ENCODE measurements around the gene PPP1R7. TPM values are rescaled to one million over a fixed set of nuclear protein-coding genes. Genes with fewer than 3 reads are reported as not detected.

The PPP1R7 gene
- total RNA-seq, 1 donor from 2014 or later, result 118 TPM

GRCh38 chr2:241168366-241168765 lies 18.1 kb downstream of the PPP1R7 start:
- Mint-ChIP-seq H3K9me3 (peaks cover 15% of the 10 kb centered on the region), H3K36me3 (ENCODE audit: low read depth) (peaks cover 58% of the 10 kb centered on the region), H3K27me3 (ENCODE audit: insufficient read depth) (no peaks in the 10 kb centered on the region), H3K4me1 (ENCODE audit: low read depth) (no peaks in the 10 kb centered on the region), H3K4me3 (no peak overlapping the region), H3K27ac (no peak overlapping the region)
- DNase-seq (ENCODE audit: low spot score), result no peak
- intact Hi-C loops (cut with micrococcal nuclease), result no loop called here

- H3K36me3 Mint-ChIP-seq (ENCODE audit: low read depth), result peaks cover 59% of the 10 kb centered on the region
- no peak for DNase-seq (ENCODE audit: low spot score)
- H3K27ac Mint-ChIP-seq, result no peak overlapping the region
- H3K9me3 Mint-ChIP-seq, result peaks cover 15% of the 10 kb centered on the region
- H3K4me3 Mint-ChIP-seq, result no peak overlapping the region
- H3K27me3 Mint-ChIP-seq (ENCODE audit: insufficient read depth), result no peaks in the 10 kb centered on the region
- intact Hi-C loops (cut with micrococcal nuclease), result no loop called here
- H3K4me1 Mint-ChIP-seq (ENCODE audit: low read depth), result no peaks in the 10 kb centered on the region
Observed at GRCh38 chr2:241173557-241173956, 23.3 kb downstream of the PPP1R7 start.

GRCh38 chr2:241177526-241178334 lies 27.5 kb downstream of the PPP1R7 start:
- Mint-ChIP-seq H3K4me1 (ENCODE audit: low read depth) (peaks cover 7% of the 10 kb centered on the region), H3K27ac (no peak overlapping the region), H3K36me3 (ENCODE audit: low read depth) (peaks cover 30% of the 10 kb centered on the region), H3K4me3 (no peak overlapping the region), H3K27me3 (ENCODE audit: insufficient read depth) (no peaks in the 10 kb centered on the region), H3K9me3 (no peaks in the 10 kb centered on the region)
- DNase-seq (ENCODE audit: low spot score), result no peak
- intact Hi-C loops (cut with micrococcal nuclease), result no loop called here

GRCh38 chr2:241178961-241179360 lies 28.7 kb downstream of the PPP1R7 start:
- peaks cover 23% of the 10 kb centered on the region for H3K36me3 Mint-ChIP-seq (ENCODE audit: low read depth)
- no peaks in the 10 kb centered on the region for H3K9me3 Mint-ChIP-seq
- no peak for DNase-seq (ENCODE audit: low spot score)
- H3K4me3 Mint-ChIP-seq, result no peak overlapping the region
- intact Hi-C loops (cut with micrococcal nuclease), result no loop called here
- H3K27me3 Mint-ChIP-seq (ENCODE audit: insufficient read depth), result no peaks in the 10 kb centered on the region
- no peak overlapping the region for H3K27ac Mint-ChIP-seq
- H3K4me1 Mint-ChIP-seq (ENCODE audit: low read depth), result peaks cover 7% of the 10 kb centered on the region

GRCh38 chr2:241179899-241180298 lies 29.6 kb downstream of the PPP1R7 start:
- H3K27ac Mint-ChIP-seq, result peak overlapping the region; percentile 40
- H3K4me3 Mint-ChIP-seq, result no peak overlapping the region
- intact Hi-C loops (cut with micrococcal nuclease), result no loop called here
- no peak for DNase-seq (ENCODE audit: low spot score)
- no peaks in the 10 kb centered on the region for H3K9me3 Mint-ChIP-seq
- H3K36me3 Mint-ChIP-seq (ENCODE audit: low read depth), result peaks cover 17% of the 10 kb centered on the region
- peaks cover 7% of the 10 kb centered on the region for H3K4me1 Mint-ChIP-seq (ENCODE audit: low read depth)
- no peaks in the 10 kb centered on the region for H3K27me3 Mint-ChIP-seq (ENCODE audit: insufficient read depth)

- H3K36me3 Mint-ChIP-seq (ENCODE audit: low read depth), result peaks cover 12% of the 10 kb centered on the region
- H3K4me1 Mint-ChIP-seq (ENCODE audit: low read depth), result peaks cover 7% of the 10 kb centered on the region
- H3K4me3 Mint-ChIP-seq, result no peak overlapping the region
- H3K27ac Mint-ChIP-seq, result no peak overlapping the region
- DNase-seq (ENCODE audit: low spot score), result no peak
- intact Hi-C loops (cut with micrococcal nuclease), result no loop called here
- H3K9me3 Mint-ChIP-seq, result no peaks in the 10 kb centered on the region
- H3K27me3 Mint-ChIP-seq (ENCODE audit: insufficient read depth), result no peaks in the 10 kb centered on the region
Observed at GRCh38 chr2:241180495-241180894, 30.2 kb downstream of the PPP1R7 start.

- no peak overlapping the region for H3K27ac Mint-ChIP-seq
Observed at GRCh38 chr2:241182126-241182525, 31.9 kb downstream of the PPP1R7 start.

GRCh38 chr2:241182531-241183133 lies 32.4 kb downstream of the PPP1R7 start:
- H3K27me3 Mint-ChIP-seq (ENCODE audit: insufficient read depth), result no peaks in the 10 kb centered on the region
- peaks cover 7% of the 10 kb centered on the region for H3K4me1 Mint-ChIP-seq (ENCODE audit: low read depth)
- peaks cover 9% of the 10 kb centered on the region for H3K36me3 Mint-ChIP-seq (ENCODE audit: low read depth)
- H3K4me3 Mint-ChIP-seq, result no peak overlapping the region
- H3K27ac Mint-ChIP-seq, result no peak overlapping the region
- no peaks in the 10 kb centered on the region for H3K9me3 Mint-ChIP-seq
- DNase-seq (ENCODE audit: low spot score), result no peak
- intact Hi-C loops (cut with micrococcal nuclease), result no loop called here

More at GRCh38 chr2:241182126-241182525, 31.9 kb downstream of the PPP1R7 start:
- H3K9me3 Mint-ChIP-seq, result no peaks in the 10 kb centered on the region
- H3K4me3 Mint-ChIP-seq, result no peak overlapping the region
- intact Hi-C loops (cut with micrococcal nuclease), result no loop called here
- H3K4me1 Mint-ChIP-seq (ENCODE audit: low read depth), result peaks cover 7% of the 10 kb centered on the region
- H3K27me3 Mint-ChIP-seq (ENCODE audit: insufficient read depth), result no peaks in the 10 kb centered on the region
- H3K36me3 Mint-ChIP-seq (ENCODE audit: low read depth), result peaks cover 9% of the 10 kb centered on the region
- no peak for DNase-seq (ENCODE audit: low spot score)

GRCh38 chr2:241183221-241183620 lies 33.0 kb downstream of the PPP1R7 start:
- Mint-ChIP-seq H3K4me3 (no peak overlapping the region), H3K27ac (no peak overlapping the region), H3K27me3 (ENCODE audit: insufficient read depth) (no peaks in the 10 kb centered on the region), H3K36me3 (ENCODE audit: low read depth) (peaks cover 9% of the 10 kb centered on the region), H3K4me1 (ENCODE audit: low read depth) (peaks cover 7% of the 10 kb centered on the region), H3K9me3 (no peaks in the 10 kb centered on the region)
- DNase-seq (ENCODE audit: low spot score), result no peak
- intact Hi-C loops (cut with micrococcal nuclease), result no loop called here

- H3K4me3 Mint-ChIP-seq, result no peak overlapping the region
- no peaks in the 10 kb centered on the region for H3K9me3 Mint-ChIP-seq
- peaks cover 4% of the 10 kb centered on the region for H3K4me1 Mint-ChIP-seq (ENCODE audit: low read depth)
- no peak overlapping the region for H3K27ac Mint-ChIP-seq
- no peaks in the 10 kb centered on the region for H3K27me3 Mint-ChIP-seq (ENCODE audit: insufficient read depth)
- DNase-seq (ENCODE audit: low spot score), result no peak
- intact Hi-C loops (cut with micrococcal nuclease), result no loop called here
- peaks cover 4% of the 10 kb centered on the region for H3K36me3 Mint-ChIP-seq (ENCODE audit: low read depth)
Observed at GRCh38 chr2:241184901-241185300, 34.6 kb downstream of the PPP1R7 start.

GRCh38 chr2:241185961-241186360 lies 35.7 kb downstream of the PPP1R7 start:
- Mint-ChIP-seq H3K27me3 (ENCODE audit: insufficient read depth) (no peaks in the 10 kb centered on the region), H3K4me1 (ENCODE audit: low read depth) (no peaks in the 10 kb centered on the region), H3K36me3 (ENCODE audit: low read depth) (peaks cover 2% of the 10 kb centered on the region), H3K4me3 (no peak overlapping the region), H3K9me3 (no peaks in the 10 kb centered on the region), H3K27ac (no peak overlapping the region)
- no peak for DNase-seq (ENCODE audit: low spot score)
- intact Hi-C loops (cut with micrococcal nuclease), result no loop called here

GRCh38 chr2:241187101-241187917 lies 37.0 kb downstream of the PPP1R7 start:
- H3K9me3 Mint-ChIP-seq, result no peaks in the 10 kb centered on the region
- H3K4me3 Mint-ChIP-seq, result no peak overlapping the region
- H3K36me3 Mint-ChIP-seq (ENCODE audit: low read depth), result no peaks in the 10 kb centered on the region
- DNase-seq (ENCODE audit: low spot score), result no peak
- no peaks in the 10 kb centered on the region for H3K27me3 Mint-ChIP-seq (ENCODE audit: insufficient read depth)
- intact Hi-C loops (cut with micrococcal nuclease), result no loop called here
- no peak overlapping the region for H3K27ac Mint-ChIP-seq
- H3K4me1 Mint-ChIP-seq (ENCODE audit: low read depth), result no peaks in the 10 kb centered on the region

GRCh38 chr2:241187918-241188234 lies 37.6 kb downstream of the PPP1R7 start:
- intact Hi-C loops (cut with micrococcal nuclease), result no loop called here
- no peaks in the 10 kb centered on the region for H3K9me3 Mint-ChIP-seq
- no peaks in the 10 kb centered on the region for H3K36me3 Mint-ChIP-seq (ENCODE audit: low read depth)
- no peak overlapping the region for H3K27ac Mint-ChIP-seq
- no peak overlapping the region for H3K4me3 Mint-ChIP-seq
- H3K27me3 Mint-ChIP-seq (ENCODE audit: insufficient read depth), result no peaks in the 10 kb centered on the region
- H3K4me1 Mint-ChIP-seq (ENCODE audit: low read depth), result no peaks in the 10 kb centered on the region
- DNase-seq (ENCODE audit: low spot score), result no peak

Data from activated T-helper 1 cell treated with anti-CD3 and anti-CD28 coated beads, Interleukin-12 subunit alpha, Interleukin-12 subunit beta, Interleukin-2, Interleukin-4 antibody, amounts not matched to agents 30 ng/mL and 10 ng/mL and 1 ng/mL, durations not matched to agents 14 hours and 24 hours and 36 hours (primary cell).